ENCODE data around the gene PIK3C2A. TPM values are rescaled to one million over a fixed set of nuclear protein-coding genes. Genes with fewer than 3 reads are reported as not detected.

Gene PIK3C2A
- polyA plus RNA-seq, 1 donor (not counting 4 experiments of a cell fraction or from before 2014, with no cell fraction given): 44.7 TPM

GRCh38 chr11:17208257-17208999 lies 642 bp upstream of the PIK3C2A start:
- Histone ChIP-seq H4K20me1 (ENCODE audit: control insufficient read depth, extremely low read depth, insufficient read depth, low read length) (no peaks in the 10 kb centered on the region), H2AFZ (ENCODE audit: control insufficient read depth, low read length) (peak overlapping the region; percentile 81), H3K9me3 (ENCODE audit: control insufficient read depth, low read depth, low read length) (no peaks in the 10 kb centered on the region), H3K4me2 (ENCODE audit: control insufficient read depth, extremely low read depth, insufficient read depth, low read depth, low read length) (peak overlapping the region; percentile 95), H3K36me3 (ENCODE audit: control insufficient read depth in 2 of 2, extremely low read depth in 1 of 2, insufficient read depth in 2 of 2, low read length in 2 of 2) (no peaks in the 10 kb centered on the region), H3K27me3 (ENCODE audit: control insufficient read depth, extremely low read depth, insufficient read depth, low read length) (no peaks in the 10 kb centered on the region), H3K4me3 (ENCODE audit: control insufficient read depth in 2 of 3, extremely low read depth in 1 of 3, insufficient read depth in 2 of 3, low read depth in 1 of 3, low read length in 3 of 3) (peak overlapping the region; percentile 77 to 99 (median 97)), H3K4me1 (ENCODE audit: control insufficient read depth, extremely low read depth, insufficient read depth, low read length) (peaks cover 20% of the 10 kb centered on the region), H3K9ac (ENCODE audit: control insufficient read depth, extremely low read depth, insufficient read depth, low read length) (peak overlapping the region; percentile 100), H3K9me1 (ENCODE audit: control insufficient read depth, extremely low read depth, insufficient read depth, low read length) (no peaks in the 10 kb centered on the region), H3K79me2 (ENCODE audit: control insufficient read depth, insufficient read depth, low read length) (peaks cover 41% of the 10 kb centered on the region), H3K27ac (ENCODE audit: control insufficient read depth, insufficient read depth, low read length) (peak overlapping the region; percentile 99)
- DNase-seq (ENCODE audit: low read depth, low spot score): peak; percentile 33
- peak; percentile 80 for FAIRE-seq
- dilution Hi-C loops (cut with MboI; ENCODE audit: extremely low pct_ligation_motif_present, low sequenced_read_pairs): no loop called here
- no peak for TF ChIP-seq CTCF (optimal IDR thresholded peaks at IDR 0.05 in 1 of 3, IDR thresholded peaks at IDR 0.05 in 1 of 3, conservative IDR thresholded peaks at IDR 0.05 in 1 of 3; ENCODE audit: extremely low read depth in 1 of 3, insufficient read depth in 2 of 3, low read length in 3 of 3)

- DNase-seq (ENCODE audit: low read depth, low spot score): no peak
- H3K79me2 ChIP-seq (ENCODE audit: control insufficient read depth, insufficient read depth, low read length): peaks cover 58% of the 10 kb centered on the region
Observed at GRCh38 chr11:17206463-17206862, 1.3 kb downstream of the PIK3C2A start.

More at GRCh38 chr11:17206463-17206862, 1.3 kb downstream of the PIK3C2A start:
- Histone ChIP-seq H3K36me3 (ENCODE audit: control insufficient read depth in 2 of 2, extremely low read depth in 1 of 2, insufficient read depth in 2 of 2, low read length in 2 of 2) (peaks cover 0 to 3% of the 10 kb centered on the region in 2 experiments), H4K20me1 (ENCODE audit: control insufficient read depth, extremely low read depth, insufficient read depth, low read length) (no peaks in the 10 kb centered on the region), H3K9me1 (ENCODE audit: control insufficient read depth, extremely low read depth, insufficient read depth, low read length) (no peaks in the 10 kb centered on the region), H3K4me3 (ENCODE audit: control insufficient read depth in 2 of 3, extremely low read depth in 1 of 3, insufficient read depth in 2 of 3, low read depth in 1 of 3, low read length in 3 of 3) (peak overlapping the region; percentile 77 to 99 (median 97)), H3K27ac (ENCODE audit: control insufficient read depth, insufficient read depth, low read length) (peak overlapping the region; percentile 99), H3K9me3 (ENCODE audit: control insufficient read depth, low read depth, low read length) (no peaks in the 10 kb centered on the region), H3K4me2 (ENCODE audit: control insufficient read depth, extremely low read depth, insufficient read depth, low read depth, low read length) (peak overlapping the region; percentile 84), H3K9ac (ENCODE audit: control insufficient read depth, extremely low read depth, insufficient read depth, low read length) (peak overlapping the region; percentile 100), H2AFZ (ENCODE audit: control insufficient read depth, low read length) (no peak overlapping the region), H3K4me1 (ENCODE audit: control insufficient read depth, extremely low read depth, insufficient read depth, low read length) (peaks cover 20% of the 10 kb centered on the region), H3K27me3 (ENCODE audit: control insufficient read depth, extremely low read depth, insufficient read depth, low read length) (no peaks in the 10 kb centered on the region)
- dilution Hi-C loops (cut with MboI; ENCODE audit: extremely low pct_ligation_motif_present, low sequenced_read_pairs): no loop called here
- FAIRE-seq: no peak
- TF ChIP-seq EZH2 (IDR thresholded peaks at IDR 0.05; ENCODE audit: low read length) (no peak), CTCF (optimal IDR thresholded peaks at IDR 0.05 in 1 of 3, IDR thresholded peaks at IDR 0.05 in 1 of 3, conservative IDR thresholded peaks at IDR 0.05 in 1 of 3; ENCODE audit: extremely low read depth in 1 of 3, insufficient read depth in 2 of 3, low read length in 3 of 3) (no peak)

All from keratinocyte (primary cell).